Neural progenitor cell (in vitro differentiated cells): Measurements from ENCODE around the gene RNF103. TPM values are rescaled to one million over a fixed set of nuclear protein-coding genes. Genes with fewer than 3 reads are reported as not detected.

Experiments used
- DNase-seq: peaks from one replicate; pipeline ENCODE4 v3.0.0-alpha.2; 2016; ENCODE audit warnings: low spot score
- H2AFZ ChIP-seq: fragments of 200-600 bp; sonication (generic); replicated peaks from 2 replicates; pipeline ENCODE4 v1.6.1; 2016; ENCODE audit warnings: antibody characterized with exemption
- H3F3A ChIP-seq: fragments of 200-600 bp; sonication (generic); 2 replicates; pipeline ENCODE4 v1.6.1; 2016; ENCODE audit warnings: antibody characterized with exemption, low read depth
- H3K27ac ChIP-seq: fragments of 200-600 bp; sonication (generic); 2 replicates; pipeline ENCODE4 v1.5.1; 2016; ENCODE audit warnings: mild to moderate bottlenecking
- H3K27me3 ChIP-seq: fragments of 200-600 bp; sonication (generic); 2 replicates; pipeline ENCODE4 v1.6.1; 2016; ENCODE audit warnings: mild to moderate bottlenecking, moderate library complexity
- H3K36me3 ChIP-seq: fragments of 200-600 bp; sonication (generic); 2 replicates; pipeline ENCODE4 v1.5.1; 2016
- H3K4me1 ChIP-seq: fragments of 200-600 bp; sonication (generic); 2 replicates; pipeline ENCODE4 v1.6.1; 2016; ENCODE audit warnings: mixed run types
- H3K4me2 ChIP-seq: fragments of 200-600 bp; sonication (generic); 2 replicates; pipeline ENCODE4 v1.6.1; 2016
- H3K4me3 ChIP-seq: fragments of 200-600 bp; sonication (generic); 2 replicates; pipeline ENCODE4 v1.5.1; 2016
- H3K79me2 ChIP-seq: fragments of 200-600 bp; sonication (generic); 2 replicates; pipeline ENCODE4 v1.6.1; 2016; ENCODE audit warnings: low read depth
- H3K9ac ChIP-seq: fragments of 200-600 bp; sonication (generic); 2 replicates; pipeline ENCODE4 v1.6.1; 2016
- H3K9me3 ChIP-seq: fragments of 200-600 bp; sonication (generic); 2 replicates; pipeline ENCODE4 v1.5.1; 2016; ENCODE audit warnings: low read depth
- H4K20me1 ChIP-seq: fragments of 200-600 bp; sonication (generic); 2 replicates; pipeline ENCODE4 v1.6.1; 2016; ENCODE audit warnings: low read depth
- H3K27ac Mint-ChIP-seq: 3 replicates; pipeline ENCODE4 v1.8.0; 2021; ENCODE audit warnings: mixed read lengths
- H3K27me3 Mint-ChIP-seq: 2 replicates; pipeline ENCODE4 v1.8.0; 2022; ENCODE audit warnings: low read depth, mild to moderate bottlenecking, inconsistent platforms, moderate library complexity, mixed read lengths; ENCODE audit not compliant: insufficient read depth
- H3K36me3 Mint-ChIP-seq: 3 replicates; pipeline ENCODE4 v1.8.0; 2021; ENCODE audit warnings: mixed read lengths
- H3K4me1 Mint-ChIP-seq: 3 replicates; pipeline ENCODE4 v1.8.0; 2021; ENCODE audit warnings: mixed read lengths
- H3K4me3 Mint-ChIP-seq: 3 replicates; pipeline ENCODE4 v1.8.0; 2021; ENCODE audit warnings: mild to moderate bottlenecking, moderate library complexity, mixed read lengths
- H3K9me3 Mint-ChIP-seq: 3 replicates; pipeline ENCODE4 v1.8.0; 2020; ENCODE audit warnings: mixed read lengths
- EZH2 ChIP-seq: fragments of 200-600 bp; sonication (generic); IDR thresholded peaks from 2 replicates; pipeline ENCODE4 v1.6.1; 2017; ENCODE audit warnings: antibody characterized with exemption, mild to moderate bottlenecking, moderate library complexity
- EZH2phosphoT487 ChIP-seq: fragments of 200-600 bp; sonication (generic); IDR thresholded peaks from 2 replicates; pipeline ENCODE4 v1.6.1; 2017; ENCODE audit warnings: antibody characterized with exemption
- total RNA-seq: library from RNA; depleted of rRNA; stranded (reverse); fragments of >200 nt; gene quantifications from 2 replicates; pipeline ENCODE4 v1.2.3, GENCODE V29; 2015; ENCODE audit warnings: low replicate concordance
- TF ChIP-seq, protein P1 (sequence below): fragments of 200-600 bp; sonication (generic); IDR thresholded peaks from 2 replicates; pipeline ENCODE4 v1.5.1; 2017; ENCODE audit warnings: antibody characterized with exemption, mild to moderate bottlenecking

Gene RNF103
- total RNA-seq, 1 donor from 2014 or later: 26.5 TPM

DNA sequence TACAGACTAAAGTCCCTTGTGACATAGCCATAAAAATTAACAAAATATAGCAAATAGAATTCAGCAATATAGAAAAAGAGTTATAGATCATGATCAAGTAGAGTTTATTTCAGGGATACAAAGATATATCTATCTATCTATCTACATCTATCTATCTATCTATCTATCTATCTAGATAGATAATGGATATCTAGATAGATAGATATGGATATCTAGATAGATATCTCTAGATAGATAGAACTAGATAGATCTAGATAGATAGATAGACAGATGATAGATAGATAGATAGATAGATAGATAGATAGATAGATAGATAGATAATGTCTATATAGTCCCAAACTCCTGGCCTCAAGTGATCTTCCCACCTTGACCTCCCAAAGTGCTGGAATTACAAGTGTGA, 43.1 kb downstream of the RNF103 start:
- Histone ChIP-seq H3K79me2 (no peaks in the 10 kb centered on the region), H3K4me1 (no peaks in the 10 kb centered on the region), H3K36me3 (no peaks in the 10 kb centered on the region), H4K20me1 (no peaks in the 10 kb centered on the region), H3F3A (no peaks in the 10 kb centered on the region), H2AFZ (no peak overlapping the region), H3K27ac (no peak overlapping the region), H3K4me2 (no peak overlapping the region), H3K9ac (no peak overlapping the region), H3K9me3 (no peaks in the 10 kb centered on the region), H3K4me3 (no peak overlapping the region), H3K27me3 (no peaks in the 10 kb centered on the region)
- no peak for DNase-seq
- no peak for TF ChIP-seq EZH2
- no peak for TF ChIP-seq EZH2phosphoT487
- TF ChIP-seq, protein P1, sequence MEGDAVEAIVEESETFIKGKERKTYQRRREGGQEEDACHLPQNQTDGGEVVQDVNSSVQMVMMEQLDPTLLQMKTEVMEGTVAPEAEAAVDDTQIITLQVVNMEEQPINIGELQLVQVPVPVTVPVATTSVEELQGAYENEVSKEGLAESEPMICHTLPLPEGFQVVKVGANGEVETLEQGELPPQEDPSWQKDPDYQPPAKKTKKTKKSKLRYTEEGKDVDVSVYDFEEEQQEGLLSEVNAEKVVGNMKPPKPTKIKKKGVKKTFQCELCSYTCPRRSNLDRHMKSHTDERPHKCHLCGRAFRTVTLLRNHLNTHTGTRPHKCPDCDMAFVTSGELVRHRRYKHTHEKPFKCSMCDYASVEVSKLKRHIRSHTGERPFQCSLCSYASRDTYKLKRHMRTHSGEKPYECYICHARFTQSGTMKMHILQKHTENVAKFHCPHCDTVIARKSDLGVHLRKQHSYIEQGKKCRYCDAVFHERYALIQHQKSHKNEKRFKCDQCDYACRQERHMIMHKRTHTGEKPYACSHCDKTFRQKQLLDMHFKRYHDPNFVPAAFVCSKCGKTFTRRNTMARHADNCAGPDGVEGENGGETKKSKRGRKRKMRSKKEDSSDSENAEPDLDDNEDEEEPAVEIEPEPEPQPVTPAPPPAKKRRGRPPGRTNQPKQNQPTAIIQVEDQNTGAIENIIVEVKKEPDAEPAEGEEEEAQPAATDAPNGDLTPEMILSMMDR: no peak
- Mint-ChIP-seq H3K9me3 (no peaks in the 10 kb centered on the region), H3K27me3 (no peaks in the 10 kb centered on the region), H3K4me3 (no peak overlapping the region), H3K4me1 (peaks cover 13% of the 10 kb centered on the region), H3K36me3 (no peaks in the 10 kb centered on the region), H3K27ac (no peak overlapping the region)

GRCh38 chr2:86577817-86578456, 45.7 kb downstream of the RNF103 start:
- no peak overlapping the region for H3K27ac Mint-ChIP-seq

GRCh38 chr2:86570059-86570458, 53.6 kb downstream of the RNF103 start:
- Histone ChIP-seq H4K20me1 (no peaks in the 10 kb centered on the region), H3K27ac (no peak overlapping the region)
- no peaks in the 10 kb centered on the region for H3K4me1 Mint-ChIP-seq

More at GRCh38 chr2:86577817-86578456, 45.7 kb downstream of the RNF103 start:
- no peak overlapping the region for H2AFZ ChIP-seq
- no peaks in the 10 kb centered on the region for H3F3A ChIP-seq
- no peaks in the 10 kb centered on the region for H3K9me3 ChIP-seq
- Mint-ChIP-seq H3K27me3 (no peaks in the 10 kb centered on the region), H3K9me3 (no peaks in the 10 kb centered on the region), H3K36me3 (no peaks in the 10 kb centered on the region), H3K4me3 (no peak overlapping the region), H3K4me1 (no peaks in the 10 kb centered on the region)
- TF ChIP-seq, protein P1: no peak
- TF ChIP-seq EZH2phosphoT487: no peak
- TF ChIP-seq EZH2: no peak
- H3K4me3 ChIP-seq: no peak overlapping the region
- H3K27me3 ChIP-seq: no peaks in the 10 kb centered on the region
- no peaks in the 10 kb centered on the region for H3K4me1 ChIP-seq
- H3K9ac ChIP-seq: no peak overlapping the region
- DNase-seq: no peak
- H4K20me1 ChIP-seq: no peaks in the 10 kb centered on the region
- H3K36me3 ChIP-seq: no peaks in the 10 kb centered on the region
- H3K79me2 ChIP-seq: no peaks in the 10 kb centered on the region
- no peak overlapping the region for H3K4me2 ChIP-seq
- no peak overlapping the region for H3K27ac ChIP-seq

More at GRCh38 chr2:86570059-86570458, 53.6 kb downstream of the RNF103 start:
- H3K27me3 Mint-ChIP-seq: peaks cover 2% of the 10 kb centered on the region
- no peaks in the 10 kb centered on the region for H3K36me3 Mint-ChIP-seq
- no peak overlapping the region for H3K27ac Mint-ChIP-seq
- no peak overlapping the region for H3K9ac ChIP-seq
- DNase-seq: no peak
- no peak overlapping the region for H3K4me2 ChIP-seq
- no peaks in the 10 kb centered on the region for H3K36me3 ChIP-seq
- H3K9me3 ChIP-seq: no peaks in the 10 kb centered on the region
- TF ChIP-seq EZH2: no peak
- TF ChIP-seq, protein P1: no peak
- no peaks in the 10 kb centered on the region for H3K79me2 ChIP-seq
- no peaks in the 10 kb centered on the region for H3K4me1 ChIP-seq
- no peaks in the 10 kb centered on the region for H3K9me3 Mint-ChIP-seq
- H3K27me3 ChIP-seq: no peaks in the 10 kb centered on the region
- H2AFZ ChIP-seq: no peak overlapping the region
- H3K4me3 ChIP-seq: no peak overlapping the region
- no peak overlapping the region for H3K4me3 Mint-ChIP-seq
- no peaks in the 10 kb centered on the region for H3F3A ChIP-seq
